Mesothelial cell of epicardium (in vitro differentiated cells): ENCODE results near the gene DAO. TPM values are rescaled to one million over a fixed set of nuclear protein-coding genes. Genes with fewer than 3 reads are reported as not detected.

Source experiments
- DNase-seq, 2 experiments: peaks; one replicate each; pipeline ENCODE4 v3.0.0; 2021; ENCODE audit warnings: low spot score in 2 of 2; ENCODE audit not compliant: unreplicated experiment in 2 of 2
- H3K27ac Mint-ChIP-seq: 2 replicates; pipeline ENCODE4 v1.8.0; 2021; ENCODE audit warnings: mixed read lengths
- H3K27me3 Mint-ChIP-seq: 2 replicates; pipeline ENCODE4 v1.8.0; 2021; ENCODE audit warnings: low read depth, mixed read lengths
- H3K36me3 Mint-ChIP-seq: 2 replicates; pipeline ENCODE4 v1.8.0; 2021; ENCODE audit warnings: mixed read lengths
- H3K4me1 Mint-ChIP-seq: 2 replicates; pipeline ENCODE4 v1.8.0; 2021; ENCODE audit warnings: mixed read lengths
- H3K4me3 Mint-ChIP-seq: 2 replicates; pipeline ENCODE4 v1.8.0; 2021; ENCODE audit warnings: mild to moderate bottlenecking, moderate library complexity, mixed read lengths
- H3K9me3 Mint-ChIP-seq: 2 replicates; pipeline ENCODE4 v1.8.0; 2021; ENCODE audit warnings: mixed read lengths
- total RNA-seq: library from RNA; stranded (reverse); gene quantifications from 3 replicates; pipeline ENCODE4 v1.2.1, GENCODE V29; 2021
- TF ChIP-seq, protein P1 (sequence below): fragments of 200-600 bp; sonication (generic); IDR thresholded peaks from one replicate; pipeline ENCODE4 v1.5.0; 2021; ENCODE audit warnings: antibody characterized with exemption; ENCODE audit not compliant: unreplicated experiment

DAO gene
- total RNA-seq, 1 donor from 2014 or later: not detected

DNA sequence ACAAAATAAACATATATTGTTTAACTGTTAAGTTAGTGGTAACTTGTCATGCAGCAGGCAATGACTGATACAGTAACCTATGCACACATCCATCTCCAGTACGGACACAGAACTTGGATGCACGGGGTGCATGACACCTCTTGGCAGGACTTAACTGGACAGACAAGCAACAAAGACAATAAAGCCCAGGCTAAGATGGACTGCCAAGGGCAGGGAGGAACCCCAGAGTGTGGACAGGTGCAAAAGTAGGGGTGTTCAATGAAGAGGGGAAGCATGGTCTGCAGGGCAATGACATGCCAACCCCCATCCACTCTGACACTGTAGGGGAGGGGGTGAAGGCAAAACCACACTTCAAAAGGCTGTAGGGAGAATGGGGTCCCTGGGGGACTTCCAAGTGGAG, 34.2 kb upstream of the DAO start:
- Mint-ChIP-seq H3K36me3 (peaks cover 49% of the 10 kb centered on the region), H3K4me1 (peaks cover 6% of the 10 kb centered on the region), H3K4me3 (no peak overlapping the region), H3K9me3 (peaks cover 5% of the 10 kb centered on the region), H3K27me3 (no peaks in the 10 kb centered on the region), H3K27ac (no peak overlapping the region)
- no peak for DNase-seq
- TF ChIP-seq, protein P1, sequence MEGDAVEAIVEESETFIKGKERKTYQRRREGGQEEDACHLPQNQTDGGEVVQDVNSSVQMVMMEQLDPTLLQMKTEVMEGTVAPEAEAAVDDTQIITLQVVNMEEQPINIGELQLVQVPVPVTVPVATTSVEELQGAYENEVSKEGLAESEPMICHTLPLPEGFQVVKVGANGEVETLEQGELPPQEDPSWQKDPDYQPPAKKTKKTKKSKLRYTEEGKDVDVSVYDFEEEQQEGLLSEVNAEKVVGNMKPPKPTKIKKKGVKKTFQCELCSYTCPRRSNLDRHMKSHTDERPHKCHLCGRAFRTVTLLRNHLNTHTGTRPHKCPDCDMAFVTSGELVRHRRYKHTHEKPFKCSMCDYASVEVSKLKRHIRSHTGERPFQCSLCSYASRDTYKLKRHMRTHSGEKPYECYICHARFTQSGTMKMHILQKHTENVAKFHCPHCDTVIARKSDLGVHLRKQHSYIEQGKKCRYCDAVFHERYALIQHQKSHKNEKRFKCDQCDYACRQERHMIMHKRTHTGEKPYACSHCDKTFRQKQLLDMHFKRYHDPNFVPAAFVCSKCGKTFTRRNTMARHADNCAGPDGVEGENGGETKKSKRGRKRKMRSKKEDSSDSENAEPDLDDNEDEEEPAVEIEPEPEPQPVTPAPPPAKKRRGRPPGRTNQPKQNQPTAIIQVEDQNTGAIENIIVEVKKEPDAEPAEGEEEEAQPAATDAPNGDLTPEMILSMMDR: no peak

DNA sequence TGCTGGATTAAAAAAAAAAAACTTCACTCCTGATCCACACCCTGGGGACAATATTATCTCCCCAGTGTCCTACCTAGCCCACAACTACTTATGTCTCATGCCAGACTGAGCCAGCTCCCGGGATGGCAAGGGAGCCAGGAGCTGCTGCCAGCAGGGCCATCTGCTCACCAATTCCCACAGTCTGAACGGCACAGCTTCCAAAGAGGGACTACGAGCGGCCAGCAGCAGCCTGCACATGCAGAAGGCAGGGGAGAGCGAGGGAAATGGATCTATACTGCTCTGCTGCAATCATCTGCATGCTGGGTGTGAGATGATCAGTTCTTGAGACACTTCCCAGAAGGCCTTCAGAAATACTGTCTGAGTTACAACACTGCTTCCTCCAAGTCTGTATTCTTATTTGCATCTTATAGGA, 33.6 kb upstream of the DAO start:
- H3K36me3 Mint-ChIP-seq: peaks cover 49% of the 10 kb centered on the region
- H3K27me3 Mint-ChIP-seq: no peaks in the 10 kb centered on the region
- no peak overlapping the region for H3K4me3 Mint-ChIP-seq
- TF ChIP-seq, protein P1: no peak
- peaks cover 8% of the 10 kb centered on the region for H3K4me1 Mint-ChIP-seq
- peaks cover 5% of the 10 kb centered on the region for H3K9me3 Mint-ChIP-seq
- H3K27ac Mint-ChIP-seq: no peak overlapping the region
- DNase-seq: no peak

- Mint-ChIP-seq H3K36me3 (peaks cover 54% of the 10 kb centered on the region), H3K9me3 (peaks cover 5% of the 10 kb centered on the region), H3K4me3 (no peak overlapping the region), H3K27ac (no peak overlapping the region), H3K27me3 (no peaks in the 10 kb centered on the region), H3K4me1 (peaks cover 14% of the 10 kb centered on the region)
- TF ChIP-seq, protein P1: no peak
- no peak for DNase-seq
Measured at GRCh38 chr12:108847705-108848104, 32.2 kb upstream of the DAO start.

DNA sequence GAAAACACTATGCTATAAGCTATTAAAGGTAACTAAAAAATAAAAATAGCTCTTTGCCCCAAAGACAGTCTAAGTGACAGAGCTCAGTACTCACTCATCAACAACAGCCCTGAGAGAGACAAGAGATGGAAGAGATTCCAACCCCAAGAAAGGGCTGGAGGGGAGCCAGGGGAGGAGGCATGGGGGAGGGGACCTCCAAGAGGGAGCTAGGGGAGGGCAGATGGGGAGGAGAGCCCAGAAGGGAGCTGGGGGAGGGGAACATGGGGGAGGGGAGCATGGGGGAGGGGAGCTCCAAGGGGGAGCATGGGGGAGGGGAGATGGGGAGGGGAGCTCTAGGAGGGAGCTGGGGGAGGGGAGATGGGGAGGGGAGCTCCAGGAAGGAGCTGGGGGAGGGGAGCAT, 30.2 kb upstream of the DAO start:
- H3K4me3 Mint-ChIP-seq: no peak overlapping the region
- peaks cover 5% of the 10 kb centered on the region for H3K9me3 Mint-ChIP-seq
- peak overlapping the region; percentile 67 for H3K27ac Mint-ChIP-seq
- peaks cover 50% of the 10 kb centered on the region for H3K36me3 Mint-ChIP-seq
- no peaks in the 10 kb centered on the region for H3K27me3 Mint-ChIP-seq
- H3K4me1 Mint-ChIP-seq: peaks cover 25% of the 10 kb centered on the region
- DNase-seq: no peak
- TF ChIP-seq, protein P1: no peak

DNA sequence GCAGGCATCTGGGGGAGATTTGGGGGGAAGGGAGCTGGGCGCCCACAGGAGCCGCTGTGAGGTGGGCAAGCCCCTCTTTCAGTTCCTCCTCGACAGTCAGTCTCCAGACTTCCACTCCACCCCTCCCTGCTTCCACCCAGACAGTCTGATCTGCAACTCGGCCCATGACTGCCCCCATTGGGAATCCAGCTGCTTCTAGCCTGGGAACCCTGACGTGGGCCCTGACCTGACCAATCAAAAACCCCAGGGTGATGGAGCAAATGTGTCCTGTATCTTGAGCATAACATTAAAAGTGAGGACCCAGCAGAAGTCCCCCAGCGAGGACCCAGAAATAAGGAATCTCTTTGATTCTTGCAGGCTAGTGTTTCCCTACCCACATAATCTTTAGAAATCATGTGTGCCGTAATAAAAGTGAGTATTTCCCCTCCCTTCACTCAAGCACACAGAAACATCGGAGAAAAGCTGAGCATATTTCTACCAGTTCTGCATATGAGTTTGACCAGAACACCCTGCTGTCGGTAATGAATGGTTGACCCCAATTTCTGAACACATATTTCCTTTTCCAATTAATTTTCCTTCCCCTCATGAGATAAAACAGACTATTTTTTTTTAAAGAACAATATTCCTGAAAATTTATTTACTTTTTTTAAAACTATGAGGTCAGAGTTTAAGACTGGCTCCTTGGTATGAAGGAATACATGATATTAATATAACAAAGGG, 28.9 kb upstream of the DAO start:
- Mint-ChIP-seq H3K9me3 (no peaks in the 10 kb centered on the region), H3K36me3 (peaks cover 46% of the 10 kb centered on the region), H3K27ac (peak overlapping the region; percentile 69), H3K27me3 (no peaks in the 10 kb centered on the region), H3K4me3 (no peak overlapping the region), H3K4me1 (peaks cover 33% of the 10 kb centered on the region)
- TF ChIP-seq, protein P1: no peak
- no peak for DNase-seq
